ENCODE measurements around the gene PTPN11. TPM values are rescaled to one million over a fixed set of nuclear protein-coding genes. Genes with fewer than 3 reads are reported as not detected.

PTPN11 gene
- total and polyA plus RNA-seq, 2 donors, result 24.4 to 43.0 TPM

- H3K4me3 ChIP-seq (ENCODE audit: low read length in 2 of 2), result no peak overlapping the region
- H3K27me3 ChIP-seq (ENCODE audit: control insufficient read depth in 2 of 2, insufficient read depth in 1 of 2, low read length in 1 of 2), result no peaks in the 10 kb centered on the region
- H3K27ac ChIP-seq (ENCODE audit: low read depth in 1 of 2, low read length in 1 of 2), result no peak overlapping the region
- H3K9me3 ChIP-seq (ENCODE audit: control insufficient read depth in 2 of 2, insufficient read depth in 1 of 2, low read length in 1 of 2), result no peaks in the 10 kb centered on the region
- 87% methylated on average over 2 of the region's 2 CpGs for WGBS
- DNase-seq (ENCODE audit: low read depth in 6 of 9, low spot score in 9 of 9), result no peak
- H3K36me3 ChIP-seq (ENCODE audit: control insufficient read depth in 2 of 2, insufficient read depth in 2 of 2, low read length in 1 of 2), result no peaks in the 10 kb centered on the region
- no peaks in the 10 kb centered on the region for H3K4me1 ChIP-seq (ENCODE audit: control insufficient read depth in 2 of 2, insufficient read depth in 2 of 2, low read length in 2 of 2)
These were observed 128.2 kb downstream of the PTPN11 start for GRCh38 chr12:112546996-112547395.

- H3K27me3 ChIP-seq (ENCODE audit: control insufficient read depth in 2 of 2, insufficient read depth in 1 of 2, low read length in 1 of 2), result no peaks in the 10 kb centered on the region
- H3K36me3 ChIP-seq (ENCODE audit: control insufficient read depth in 2 of 2, insufficient read depth in 2 of 2, low read length in 1 of 2), result no peaks in the 10 kb centered on the region
- no peak for DNase-seq (ENCODE audit: low read depth in 6 of 9, low spot score in 9 of 9)
- no peak overlapping the region for H3K4me3 ChIP-seq (ENCODE audit: low read length in 2 of 2)
- no peaks in the 10 kb centered on the region for H3K4me1 ChIP-seq (ENCODE audit: control insufficient read depth in 2 of 2, insufficient read depth in 2 of 2, low read length in 2 of 2)
- H3K9me3 ChIP-seq (ENCODE audit: control insufficient read depth in 2 of 2, insufficient read depth in 1 of 2, low read length in 1 of 2), result no peaks in the 10 kb centered on the region
- 87% methylated on average over 5 of the region's 5 CpGs for WGBS
- no peak overlapping the region for H3K27ac ChIP-seq (ENCODE audit: low read depth in 1 of 2, low read length in 1 of 2)
These were observed 130.3 kb downstream of the PTPN11 start for GRCh38 chr12:112549031-112549430.

- Histone ChIP-seq H3K27me3 (ENCODE audit: control insufficient read depth in 2 of 2, insufficient read depth in 1 of 2, low read length in 1 of 2) (no peaks in the 10 kb centered on the region), H3K9me3 (ENCODE audit: control insufficient read depth in 2 of 2, insufficient read depth in 1 of 2, low read length in 1 of 2) (no peaks in the 10 kb centered on the region), H3K4me3 (ENCODE audit: low read length in 2 of 2) (no peak overlapping the region), H3K27ac (ENCODE audit: low read depth in 1 of 2, low read length in 1 of 2) (peak overlapping the region in 1 of 2 donors; percentile 5), H3K4me1 (ENCODE audit: control insufficient read depth in 2 of 2, insufficient read depth in 2 of 2, low read length in 2 of 2) (no peaks in the 10 kb centered on the region), H3K36me3 (ENCODE audit: control insufficient read depth in 2 of 2, insufficient read depth in 2 of 2, low read length in 1 of 2) (no peaks in the 10 kb centered on the region)
- no peak for DNase-seq (ENCODE audit: low read depth in 6 of 9, low spot score in 9 of 9)
- 75% methylated on average over 5 of the region's 5 CpGs for WGBS
These were observed 132.9 kb downstream of the PTPN11 start for GRCh38 chr12:112551681-112552080.

GRCh38 chr12:112555621-112556233, 137.0 kb downstream of the PTPN11 start:
- no peaks in the 10 kb centered on the region for H3K36me3 ChIP-seq (ENCODE audit: control insufficient read depth in 2 of 2, insufficient read depth in 2 of 2, low read length in 1 of 2)
- WGBS, result 89% methylated on average over 9 of the region's 9 CpGs
- H3K9me3 ChIP-seq (ENCODE audit: control insufficient read depth in 2 of 2, insufficient read depth in 1 of 2, low read length in 1 of 2), result no peaks in the 10 kb centered on the region
- no peak overlapping the region for H3K27ac ChIP-seq (ENCODE audit: low read depth in 1 of 2, low read length in 1 of 2)
- H3K4me3 ChIP-seq (ENCODE audit: low read length in 2 of 2), result no peak overlapping the region
- no peak for DNase-seq (ENCODE audit: low read depth in 6 of 9, low spot score in 9 of 9)
- H3K27me3 ChIP-seq (ENCODE audit: control insufficient read depth in 2 of 2, insufficient read depth in 1 of 2, low read length in 1 of 2), result no peaks in the 10 kb centered on the region
- no peaks in the 10 kb centered on the region for H3K4me1 ChIP-seq (ENCODE audit: control insufficient read depth in 2 of 2, insufficient read depth in 2 of 2, low read length in 2 of 2)

- no peaks in the 10 kb centered on the region for H3K27me3 ChIP-seq (ENCODE audit: control insufficient read depth in 2 of 2, insufficient read depth in 1 of 2, low read length in 1 of 2)
- 88% methylated on average over 7 of the region's 7 CpGs for WGBS
- H3K4me3 ChIP-seq (ENCODE audit: low read length in 2 of 2), result no peak overlapping the region
- H3K9me3 ChIP-seq (ENCODE audit: control insufficient read depth in 2 of 2, insufficient read depth in 1 of 2, low read length in 1 of 2), result no peaks in the 10 kb centered on the region
- H3K27ac ChIP-seq (ENCODE audit: low read depth in 1 of 2, low read length in 1 of 2), result no peak overlapping the region
- no peaks in the 10 kb centered on the region for H3K4me1 ChIP-seq (ENCODE audit: control insufficient read depth in 2 of 2, insufficient read depth in 2 of 2, low read length in 2 of 2)
- H3K36me3 ChIP-seq (ENCODE audit: control insufficient read depth in 2 of 2, insufficient read depth in 2 of 2, low read length in 1 of 2), result no peaks in the 10 kb centered on the region
- no peak for DNase-seq (ENCODE audit: low read depth in 6 of 9, low spot score in 9 of 9)
These were observed 139.3 kb downstream of the PTPN11 start for GRCh38 chr12:112557951-112558630.

Other genes starting within 250 kb of the PTPN11 start
- gene HECTD4, start 36.5 kb upstream of the PTPN11 start, total RNA-seq, result 9.6 TPM
- 19.3 TPM for gene HECTD4, start 36.5 kb upstream of the PTPN11 start, polyA plus RNA-seq
- gene RPL6, start 9.3 kb upstream of the PTPN11 start, total RNA-seq, result 2,335 TPM
- gene RPL6, start 9.3 kb upstream of the PTPN11 start, polyA plus RNA-seq, result 3,437 TPM